ENCODE data around the gene LONP1.
"Not testable (repeated sequence)": the region's sequence is repeated elsewhere in the genome, so short reads cannot be mapped to it uniquely, and the experiment has no call there.

The LONP1 gene

GRCh38 chr19:5719961-5720790 lies at the start of gene LONP1, which contains the start of gene CATSPERD:
TSS of gene LONP1 (minus strand) at chr19:5720146. CDS start at chr19:5720132, 14 bp downstream.
TSS of gene CATSPERD (plus strand) at chr19:5720637. CDS start at chr19:5720738, 101 bp downstream.
- DNase-seq = peak; percentile 99

GRCh38 chr19:5767949-5768348 lies 48.0 kb upstream of the LONP1 start:
- no peak for DNase-seq

GRCh38 chr19:5765220-5765619 lies 45.3 kb upstream of the LONP1 start:
- no peak for DNase-seq

- DNase-seq = no peak
These were observed 42.8 kb upstream of the LONP1 start for GRCh38 chr19:5762608-5763217.

- no peak for DNase-seq
These were observed 33.8 kb upstream of the LONP1 start for GRCh38 chr19:5753743-5754142.

GRCh38 chr19:5751709-5752108 lies 31.8 kb upstream of the LONP1 start:
- no peak for DNase-seq

- DNase-seq = no peak
These were observed 29.6 kb upstream of the LONP1 start for GRCh38 chr19:5749505-5749904.

GRCh38 chr19:5748920-5749319 lies 29.0 kb upstream of the LONP1 start:
- DNase-seq = not testable (repeated sequence)

- DNase-seq = not testable (repeated sequence)
These were observed 25.1 kb upstream of the LONP1 start for GRCh38 chr19:5744999-5745398.

- no peak for DNase-seq
These were observed 23.7 kb upstream of the LONP1 start for GRCh38 chr19:5743630-5744029.

GRCh38 chr19:5742051-5742450 lies 22.1 kb upstream of the LONP1 start:
- DNase-seq = no peak

- DNase-seq = no peak
These were observed 18.5 kb upstream of the LONP1 start for GRCh38 chr19:5738423-5738822.

GRCh38 chr19:5733172-5733571 lies 13.2 kb upstream of the LONP1 start:
- DNase-seq = not testable (repeated sequence)

GRCh38 chr19:5727453-5728050 lies 7.6 kb upstream of the LONP1 start:
- no peak for DNase-seq

- peak; percentile 7 for DNase-seq
These were observed 529 bp downstream of the LONP1 start for GRCh38 chr19:5719274-5719960.

GRCh38 chr19:5718579-5719273 lies 1.2 kb downstream of the LONP1 start:
- DNase-seq = peak; percentile 96

GRCh38 chr19:5718037-5718578 lies 1.8 kb downstream of the LONP1 start:
- DNase-seq = peak; percentile 65

- no peak for DNase-seq
These were observed 2.6 kb downstream of the LONP1 start for GRCh38 chr19:5717215-5717935.

- DNase-seq = no peak
These were observed 5.1 kb downstream of the LONP1 start for GRCh38 chr19:5714816-5715215.

- no peak for DNase-seq
These were observed 6.7 kb downstream of the LONP1 start for GRCh38 chr19:5713228-5713627.

- no peak for DNase-seq
These were observed 8.2 kb downstream of the LONP1 start for GRCh38 chr19:5711713-5712161.

- no peak for DNase-seq
These were observed 8.9 kb downstream of the LONP1 start for GRCh38 chr19:5711025-5711424.
